Stimulated activated CD8-positive, alpha-beta memory T cell treated with anti-CD3 and anti-CD28 coated beads, Interleukin-15, amount 100 ng/mL, for 4 hours (primary cell): ENCODE data around the gene ARHGEF19.
"Not testable (repeated sequence)": the region's sequence is repeated elsewhere in the genome, so short reads cannot be mapped to it uniquely, and the experiment has no call there.

ENCODE experiments used
- DNase-seq, 2 donors: peaks; one replicate each; pipeline ENCODE4 v3.0.0-alpha.2; 2020; ENCODE audit warnings: low read depth in 2 of 2

ARHGEF19 gene

DNA sequence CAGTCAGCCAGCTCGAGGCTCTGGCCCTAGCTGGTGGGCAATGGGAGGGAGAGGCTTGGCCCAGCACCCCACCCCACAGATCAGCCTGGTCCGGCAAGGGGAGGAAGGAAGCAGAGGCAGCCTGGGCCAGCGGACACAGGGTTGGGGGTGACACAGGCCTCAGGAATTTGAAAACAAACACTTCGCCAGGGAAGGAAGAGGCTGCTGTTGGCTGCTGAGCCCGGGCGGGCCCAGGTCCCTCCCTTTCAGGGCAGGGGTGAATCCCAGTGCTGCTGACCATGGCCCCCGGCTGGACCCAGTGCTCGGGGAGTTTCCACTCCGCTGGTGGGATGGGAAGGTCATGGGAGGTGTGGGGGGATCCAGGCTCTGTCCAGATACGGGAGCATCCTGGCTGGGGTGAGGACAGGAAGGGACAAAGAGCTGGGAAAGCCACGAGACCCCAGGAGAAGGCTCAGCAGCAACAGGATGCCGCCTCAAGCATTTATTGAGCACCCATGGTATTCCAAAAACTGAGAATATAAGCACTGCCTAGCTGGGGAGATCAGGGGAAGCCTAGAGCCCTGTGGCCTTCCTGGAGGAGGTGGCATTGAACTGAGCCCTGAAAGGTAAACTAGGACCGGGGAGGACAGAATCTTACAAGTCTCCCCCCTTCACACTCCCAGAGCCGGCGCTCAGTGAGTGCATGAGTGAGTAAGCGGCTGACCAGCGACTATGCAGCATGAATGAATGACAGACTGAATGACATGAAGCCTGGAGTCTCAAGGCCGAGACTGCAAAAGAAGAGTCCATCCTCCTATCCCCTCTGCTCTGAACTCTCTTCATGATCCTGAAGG is 30.3 kb downstream of the ARHGEF19 start:
- no peak for DNase-seq

DNA sequence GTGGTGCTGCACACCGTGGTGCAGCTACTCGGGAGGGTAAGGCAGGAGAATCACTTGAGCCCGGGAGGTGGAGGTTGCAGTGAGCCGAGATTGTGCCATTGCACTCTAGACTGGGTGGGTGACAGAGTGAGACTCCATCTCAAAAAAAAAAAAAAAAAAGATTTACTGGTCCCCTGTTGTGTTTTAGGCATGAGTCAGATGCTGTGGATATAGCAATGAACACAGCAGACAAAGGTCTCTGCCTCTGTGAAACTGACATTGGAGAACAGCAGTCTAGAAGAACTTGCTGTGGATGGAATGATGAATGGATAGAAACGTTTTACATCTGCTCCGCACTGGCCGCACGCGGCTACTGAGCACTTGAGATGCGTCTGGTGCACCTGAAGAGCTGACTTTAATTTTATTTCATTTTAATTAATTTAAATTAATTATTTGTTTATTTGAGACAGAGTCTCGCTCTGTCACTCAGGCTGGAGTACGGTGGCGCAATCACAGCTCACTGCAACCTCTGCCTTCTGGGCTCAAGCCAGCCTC is 32.1 kb downstream of the ARHGEF19 start:
- DNase-seq: no peak

DNA sequence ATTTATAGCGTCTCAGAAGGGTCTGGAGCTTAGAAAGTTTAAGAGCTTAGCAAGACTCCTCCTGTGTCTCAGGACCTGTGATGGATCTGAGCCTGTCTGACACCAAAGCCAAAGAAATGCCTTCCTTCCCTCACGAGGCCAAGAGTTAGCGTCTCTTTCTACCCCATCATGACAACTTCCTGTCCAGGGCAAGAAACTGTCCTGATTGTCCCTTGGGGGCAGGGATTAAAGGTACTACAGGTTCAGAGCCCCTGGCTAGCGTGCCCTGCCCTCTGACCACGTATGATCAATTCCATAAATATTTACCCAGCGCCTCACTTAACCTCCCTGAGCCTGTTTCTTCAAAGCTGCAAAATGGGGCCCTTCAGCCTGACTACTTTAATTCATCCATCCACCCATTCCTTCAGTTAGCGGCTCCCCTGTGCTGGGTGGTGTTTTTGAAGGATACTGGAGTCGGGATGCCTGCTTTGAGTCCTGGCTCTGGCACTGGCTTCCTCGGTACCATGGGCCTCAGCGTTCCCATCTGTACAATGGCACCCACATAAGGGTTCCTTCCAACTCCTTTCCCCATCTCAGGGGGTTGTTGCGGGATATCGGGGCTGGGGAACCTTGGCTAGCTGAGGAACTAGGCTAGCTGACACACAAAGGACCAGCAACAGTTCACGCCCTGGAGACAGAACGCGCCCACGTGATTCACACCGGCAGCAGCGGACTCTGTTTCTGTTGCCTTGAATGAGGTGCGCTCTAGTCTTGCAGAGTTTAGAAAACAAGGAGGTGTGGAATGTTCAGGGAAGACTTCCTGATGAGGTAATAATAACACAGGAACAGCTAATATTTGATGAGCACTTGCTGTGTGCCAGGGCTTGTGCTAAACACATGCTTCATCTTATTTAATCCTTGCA is 33.6 kb downstream of the ARHGEF19 start:
- no peak for DNase-seq

DNA sequence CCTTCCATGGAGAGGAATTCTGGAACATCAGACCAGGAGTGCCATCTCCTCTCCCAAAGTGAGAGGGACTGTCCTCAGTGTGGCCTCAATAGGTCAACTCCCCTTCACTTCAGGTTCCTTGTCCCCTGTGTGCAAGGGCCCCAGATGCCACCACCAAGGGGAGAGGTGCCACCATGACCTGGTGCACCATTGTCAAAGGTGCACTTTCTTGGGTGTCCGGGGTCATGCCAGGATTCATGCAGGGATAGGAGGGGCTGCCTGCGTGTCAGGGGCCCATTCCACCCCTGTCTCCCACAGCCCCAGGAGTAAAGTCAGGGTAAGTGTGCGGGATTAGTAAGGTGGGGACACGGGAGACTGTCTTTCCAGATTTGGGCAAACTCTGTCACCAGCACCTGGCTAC is 35.1 kb downstream of the ARHGEF19 start:
- DNase-seq: no peak

DNA sequence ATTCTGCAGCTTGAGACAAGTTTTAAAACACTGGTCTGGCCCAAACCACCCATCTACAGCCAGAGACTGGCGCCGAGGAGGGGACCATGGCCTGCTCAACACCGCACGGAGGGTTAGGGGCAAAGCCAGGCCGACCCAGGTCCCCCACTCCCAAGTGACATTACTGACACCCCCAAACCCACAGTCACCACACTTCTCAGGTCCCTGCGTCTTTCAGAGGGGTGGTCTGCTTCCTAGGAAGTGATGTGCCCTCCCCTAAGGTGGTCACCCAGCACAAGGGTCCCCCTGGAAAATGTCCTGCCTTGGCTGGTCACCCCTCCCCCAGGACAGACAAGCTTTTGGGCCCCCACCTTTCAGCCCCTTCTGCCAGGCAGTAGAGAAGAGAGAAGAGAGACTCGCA is 35.8 kb downstream of the ARHGEF19 start:
- no peak for DNase-seq

DNA sequence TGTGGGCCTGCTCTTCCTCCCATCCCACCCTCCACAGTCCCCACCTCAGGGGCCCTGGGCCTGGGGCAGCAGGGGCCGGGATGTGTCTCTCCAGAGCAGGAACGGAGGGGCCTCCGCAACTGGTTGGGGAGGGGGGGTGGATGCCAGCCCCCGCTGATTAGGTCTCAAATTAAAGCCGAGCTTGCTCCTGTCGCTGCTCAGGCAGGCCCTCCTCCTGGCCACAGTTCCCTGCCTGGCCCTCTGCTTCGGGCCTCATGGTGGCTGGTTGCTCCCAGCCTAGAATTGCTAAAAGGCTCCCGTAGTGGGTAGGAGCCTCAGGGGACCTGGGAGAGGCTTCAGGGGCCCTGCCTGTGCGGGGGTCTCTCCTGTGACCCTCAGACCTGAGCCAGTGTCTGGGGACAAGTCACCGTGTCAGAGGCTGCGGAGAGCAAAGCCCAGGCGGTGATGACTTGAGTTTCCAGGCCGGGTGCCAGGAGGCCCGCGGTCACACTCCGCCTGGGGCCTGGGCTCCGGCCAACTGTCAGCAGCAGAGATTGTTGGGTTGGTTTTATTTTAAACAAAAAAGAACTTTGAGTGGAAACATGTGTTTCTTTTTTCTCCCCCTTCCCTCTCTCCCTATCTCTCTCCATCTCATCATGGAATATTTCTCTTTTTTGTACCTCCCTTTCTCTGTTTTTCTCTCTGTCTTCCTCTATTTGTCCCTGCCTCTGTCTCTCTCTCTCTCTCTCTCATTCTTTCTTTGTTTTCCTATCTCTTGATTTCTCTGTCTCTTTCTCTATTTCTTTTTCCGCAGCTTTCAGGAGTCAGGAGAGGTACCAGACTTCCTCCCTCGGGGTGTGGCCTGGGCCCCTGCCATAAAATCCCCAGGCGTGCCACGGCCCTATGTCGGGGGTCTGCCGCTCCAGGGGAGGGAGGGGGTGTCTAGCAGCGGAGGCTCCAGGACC is 36.6 kb downstream of the ARHGEF19 start:
- no peak for DNase-seq

DNA sequence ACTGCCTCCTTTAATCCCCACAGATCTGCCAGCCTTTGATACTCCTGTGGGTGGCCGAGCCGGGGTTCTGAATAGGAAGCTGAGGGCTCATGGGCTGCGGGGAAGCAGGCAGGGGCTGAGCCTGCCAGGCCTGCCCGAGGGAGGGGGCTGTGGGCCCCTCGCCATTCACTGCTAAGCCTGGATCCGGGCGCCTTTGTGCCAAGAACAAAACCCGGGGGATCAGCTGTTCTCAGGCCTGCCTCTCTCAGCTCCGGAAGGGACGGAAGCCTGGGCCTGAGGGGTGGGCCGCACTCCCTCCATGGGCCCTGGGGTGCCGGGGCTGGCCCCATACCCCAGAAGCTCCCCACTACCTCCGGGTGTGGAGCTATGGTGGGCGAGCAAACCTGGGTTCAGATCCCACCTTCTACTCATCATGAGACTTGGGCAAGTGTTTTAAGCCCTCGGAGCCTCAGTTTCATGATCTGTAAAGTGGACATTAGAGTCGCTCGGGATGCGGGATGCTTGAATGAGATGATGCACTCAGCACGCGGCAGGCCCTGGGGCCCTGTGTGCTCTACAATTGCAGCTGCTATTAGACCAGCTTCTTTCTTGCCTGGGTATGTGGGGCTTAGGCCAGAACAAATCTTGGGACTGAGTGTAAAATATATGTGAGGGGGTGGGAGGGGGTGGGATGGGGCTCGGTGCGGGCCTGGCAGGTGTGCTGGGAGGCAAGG is 37.4 kb downstream of the ARHGEF19 start:
- no peak for DNase-seq

DNA sequence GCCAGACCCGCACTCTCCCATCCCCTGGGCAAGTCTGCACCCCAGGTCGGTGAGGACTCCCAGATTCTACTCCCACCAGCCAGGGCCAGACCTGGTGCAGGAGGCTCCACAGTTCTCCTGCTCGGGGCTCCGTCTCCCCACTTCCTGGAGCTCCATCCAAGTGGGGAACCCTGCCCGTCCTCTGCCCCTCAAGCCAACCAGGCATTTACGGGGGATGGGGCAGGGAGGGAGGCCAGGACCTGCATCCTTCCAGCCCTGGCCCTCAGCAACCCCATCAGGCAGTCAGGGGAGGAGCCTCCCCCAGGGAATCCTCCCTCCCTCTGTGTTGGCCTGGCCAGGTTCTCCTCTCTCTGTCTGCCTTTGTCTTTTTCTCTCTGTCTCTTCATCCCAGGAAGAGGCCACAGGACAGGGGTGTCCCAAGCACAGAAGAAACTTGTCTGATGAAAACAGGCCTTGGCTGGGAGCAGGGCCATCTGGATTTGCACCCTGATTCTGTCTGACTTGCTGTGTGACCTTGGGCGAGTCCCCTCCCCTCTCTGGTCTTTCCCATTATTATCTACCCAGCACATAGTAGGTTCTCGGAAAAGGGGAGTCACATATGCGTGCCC is 38.1 kb downstream of the ARHGEF19 start:
- DNase-seq: no peak

DNA sequence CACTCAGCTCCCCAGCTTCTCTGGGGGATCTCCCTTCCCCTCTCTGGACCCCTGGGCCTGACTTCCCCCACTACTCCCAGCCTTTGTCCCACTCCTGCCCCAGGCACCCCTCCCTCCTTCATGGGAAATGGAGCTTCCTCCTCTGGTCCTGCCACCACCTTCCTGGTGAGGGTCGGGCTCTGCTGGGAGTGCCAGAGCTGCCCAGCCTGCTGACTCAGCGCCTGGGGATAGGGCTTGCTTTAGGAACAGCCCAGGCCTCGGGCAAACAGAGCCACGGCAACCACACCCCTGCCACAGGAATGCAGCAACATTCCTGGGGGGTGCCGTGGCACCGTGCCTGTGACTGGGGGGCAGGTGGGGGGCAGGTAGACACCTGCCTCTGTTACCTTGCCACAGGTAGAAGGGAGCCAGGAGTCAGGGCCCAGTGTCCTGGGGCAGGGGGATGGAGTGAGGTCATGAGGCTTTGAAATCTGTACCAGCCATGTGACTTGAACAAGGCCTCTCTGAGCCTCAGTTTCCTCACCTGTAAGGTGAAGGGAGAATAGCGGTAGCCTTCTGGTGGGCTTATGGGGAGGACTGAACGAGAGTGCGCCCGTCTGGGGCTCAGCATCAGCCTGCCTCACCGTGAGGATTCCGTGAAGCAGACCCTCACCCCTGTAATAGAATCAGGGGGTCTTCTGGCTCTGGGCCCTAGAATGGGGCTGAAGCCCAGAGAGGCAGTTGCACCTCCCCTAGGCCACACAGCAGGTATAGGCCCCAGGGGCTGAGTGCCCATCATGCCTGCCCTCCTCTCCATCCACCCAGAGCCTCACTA is 38.8 kb downstream of the ARHGEF19 start:
- no peak for DNase-seq

DNA sequence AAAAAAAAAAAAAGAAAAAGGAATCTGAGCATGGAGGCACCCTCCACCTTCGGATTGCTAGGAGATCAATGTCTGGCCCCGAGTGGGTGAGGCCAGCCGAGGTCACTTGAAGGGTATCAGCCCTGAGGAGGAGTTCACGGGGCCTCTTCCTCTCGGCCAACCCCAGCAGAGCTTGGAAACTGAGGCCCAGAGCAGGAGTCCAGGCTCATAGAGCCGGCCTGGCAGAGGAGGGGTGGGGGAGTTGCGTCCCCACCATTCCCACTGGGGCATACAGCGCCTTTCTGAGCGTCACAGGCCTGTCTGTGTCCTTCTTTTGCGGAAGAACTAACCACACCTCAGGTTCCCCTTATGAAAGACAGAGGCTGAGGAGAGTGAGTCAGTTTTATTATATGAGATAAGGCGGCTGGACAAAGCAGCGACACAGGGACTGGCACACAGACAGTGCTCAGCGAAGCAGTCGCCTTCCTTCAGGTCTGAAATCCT is 39.4 kb downstream of the ARHGEF19 start:
- no peak for DNase-seq

DNA sequence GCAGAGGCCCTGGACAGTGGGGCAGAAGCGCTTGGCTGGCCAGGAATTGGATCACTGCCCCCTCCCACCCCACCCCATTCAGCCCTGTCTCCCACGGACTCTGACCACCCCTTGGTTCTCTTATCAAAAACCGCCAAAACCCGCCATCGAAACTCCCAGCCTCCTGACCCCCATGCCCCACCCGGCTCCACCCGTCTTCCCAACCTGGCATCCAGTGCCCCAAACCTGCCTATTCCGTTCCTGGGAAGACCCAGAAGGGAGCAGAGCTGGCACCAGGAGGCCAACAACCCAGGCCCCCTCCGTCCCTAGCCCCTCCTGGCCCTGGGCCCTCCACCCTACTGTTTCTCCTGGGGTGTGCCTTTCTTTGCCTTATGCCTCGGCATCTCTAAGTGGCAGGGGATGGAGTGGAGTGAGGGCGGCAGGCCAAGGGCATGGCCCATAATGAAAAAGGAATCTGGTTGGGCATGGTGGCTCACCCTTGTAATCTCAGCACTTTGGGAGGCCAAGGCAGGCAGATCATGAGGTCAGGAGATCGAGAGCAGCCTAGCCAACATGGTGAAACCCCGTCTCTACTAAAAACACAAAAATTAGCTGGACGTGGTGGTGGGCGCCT is 40.1 kb downstream of the ARHGEF19 start:
- DNase-seq: no peak

DNA sequence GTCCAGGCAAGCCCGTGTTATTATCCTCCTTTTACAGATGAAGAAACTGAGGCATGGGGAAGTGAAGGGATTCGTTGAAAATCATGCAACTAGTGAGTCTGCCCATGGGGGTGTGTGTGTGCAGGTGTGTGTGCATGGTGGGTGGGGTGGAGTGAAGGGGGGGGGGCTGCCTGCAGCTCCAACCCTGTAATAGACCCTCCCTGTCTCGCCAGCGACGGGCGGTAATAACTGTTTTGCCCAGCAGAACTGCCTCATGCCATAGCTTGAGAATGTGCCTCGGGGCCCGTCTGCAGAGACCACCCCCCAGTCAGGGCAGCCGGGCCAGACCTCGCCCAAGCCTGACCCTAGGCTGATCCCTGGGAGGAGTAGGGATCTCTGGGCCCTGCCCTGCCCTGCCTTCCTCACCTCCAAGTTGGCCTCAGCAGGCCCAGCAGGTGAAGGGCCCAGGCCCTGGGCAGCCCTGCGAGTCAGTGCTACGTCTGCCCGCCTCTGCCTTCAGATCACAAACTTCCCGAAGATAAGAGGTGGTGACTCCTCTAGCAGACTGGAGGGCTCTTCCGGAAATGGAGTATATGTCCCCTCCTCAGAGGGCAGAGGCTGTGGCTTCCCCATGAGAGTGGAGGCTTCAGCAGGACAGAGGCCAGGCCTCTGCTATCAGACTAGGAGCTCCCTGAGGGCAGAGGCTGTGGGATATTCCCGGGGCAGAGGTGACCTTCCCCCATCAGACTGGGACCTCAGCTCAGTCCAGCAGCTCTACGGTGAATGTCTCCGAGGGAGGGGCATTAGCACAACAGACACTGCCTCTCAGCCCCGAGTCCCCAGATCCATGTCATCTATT is 40.9 kb downstream of the ARHGEF19 start:
- DNase-seq: no peak

DNA sequence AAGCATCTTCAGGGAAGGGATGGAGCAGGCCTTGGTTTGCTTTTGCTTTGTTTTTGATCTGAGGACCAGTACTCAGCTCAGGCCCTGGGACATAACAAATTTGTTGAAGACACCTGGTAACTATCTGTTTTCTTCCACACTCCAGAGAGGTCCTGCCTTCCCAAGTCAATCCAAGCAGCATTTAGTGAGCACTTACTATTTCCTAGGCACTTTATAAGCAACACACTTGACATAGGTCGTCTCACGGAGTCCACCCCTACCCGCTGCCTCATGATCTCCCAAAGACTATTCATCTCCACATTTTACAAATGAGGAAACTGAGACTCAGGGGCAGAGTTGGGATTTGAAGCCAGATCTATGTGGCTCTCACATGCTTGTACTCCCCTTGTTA is 42.2 kb downstream of the ARHGEF19 start:
- no peak for DNase-seq

DNA sequence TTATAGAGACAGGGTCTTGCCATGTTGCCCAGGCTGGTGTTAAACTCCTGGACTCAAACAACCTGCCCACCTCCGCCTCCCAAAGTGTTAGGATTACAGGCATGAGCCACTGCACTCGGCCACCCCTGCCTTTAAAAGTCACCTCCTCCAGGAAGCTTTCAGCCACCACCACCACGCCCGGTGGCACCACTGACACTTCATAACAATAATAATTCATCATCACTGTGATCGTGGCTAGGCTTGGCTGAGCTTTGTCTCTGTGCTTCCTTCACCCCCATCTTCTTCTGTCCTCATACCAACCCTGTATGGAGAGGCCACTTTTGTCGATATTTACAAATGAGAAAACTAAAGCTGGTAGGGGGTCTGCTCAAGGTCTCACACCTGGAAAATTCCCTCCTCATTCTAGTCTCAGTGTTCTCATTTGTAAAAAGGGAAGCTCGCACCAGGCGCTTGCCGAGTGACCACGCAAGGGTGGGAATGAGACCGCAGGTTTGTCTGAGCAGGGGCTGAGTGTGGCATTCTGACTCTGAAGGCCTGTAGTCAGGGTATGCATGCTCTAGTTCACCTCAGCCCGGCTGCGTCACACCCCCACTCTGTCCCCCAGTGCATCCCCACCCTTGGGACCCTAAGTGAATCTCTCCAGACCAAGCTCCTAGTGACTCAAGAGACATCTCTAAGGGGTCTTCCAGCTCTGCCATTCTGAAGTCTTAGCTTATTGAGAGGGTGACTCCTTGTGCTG is 43.7 kb downstream of the ARHGEF19 start:
- DNase-seq: no peak

DNA sequence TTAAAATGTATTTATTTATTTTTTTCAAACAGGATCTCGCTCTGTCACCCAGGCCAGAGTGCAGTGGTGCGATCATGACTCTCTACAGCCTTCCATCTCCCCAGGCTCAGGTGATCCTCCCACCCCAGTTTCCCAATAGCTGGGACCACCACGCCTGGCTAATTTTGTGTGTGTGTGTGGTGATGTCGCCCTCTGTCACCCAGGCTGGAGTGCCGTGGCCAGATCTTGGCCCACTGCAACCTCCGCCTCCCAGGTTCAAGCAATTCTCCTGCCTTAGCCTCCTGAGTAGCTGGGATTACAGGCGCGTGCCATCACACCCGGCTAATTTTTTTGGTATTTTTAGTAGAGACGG is 44.3 kb downstream of the ARHGEF19 start:
- not testable (repeated sequence) for DNase-seq

DNA sequence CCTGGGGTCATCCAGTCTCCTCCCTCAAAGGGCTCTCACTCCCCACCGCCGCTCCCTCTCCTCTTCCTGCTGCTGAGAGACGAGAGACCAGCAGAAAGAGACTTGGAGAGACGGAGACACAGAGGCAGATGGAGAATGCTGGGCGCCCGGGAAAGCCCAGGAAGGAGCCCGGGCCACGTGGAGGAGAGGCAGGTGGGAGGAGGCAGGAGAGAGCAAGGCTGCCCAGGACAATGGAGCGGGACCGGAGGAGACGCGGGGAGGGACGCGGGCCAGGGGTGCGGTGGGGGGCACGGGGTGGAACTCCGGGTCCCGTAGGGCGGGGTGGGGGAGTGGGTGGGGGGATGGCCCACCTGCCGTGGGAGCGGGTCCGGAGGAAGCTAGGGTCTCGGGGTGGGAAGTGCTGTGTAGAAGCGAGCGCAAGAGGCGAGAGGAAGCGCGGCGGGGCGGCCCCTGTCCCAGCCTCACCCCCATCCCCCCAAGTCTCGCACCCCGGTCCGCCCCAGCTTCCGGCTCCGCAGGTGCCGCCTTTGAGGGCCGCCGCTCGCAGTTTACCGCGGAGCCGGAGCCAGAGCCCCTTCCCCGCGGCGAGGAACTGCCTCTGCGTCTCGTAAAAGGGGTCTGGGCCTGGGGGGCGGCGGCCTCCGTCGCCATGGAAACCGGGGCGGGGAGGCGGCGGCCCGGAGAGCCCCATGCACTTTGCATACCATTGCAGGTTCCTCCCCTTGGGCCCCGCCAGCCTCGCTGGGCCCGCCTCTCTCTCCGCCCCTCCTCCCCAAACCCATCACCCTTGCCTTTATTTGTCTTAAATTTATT is 44.9 kb downstream of the ARHGEF19 start:
- DNase-seq: peak in 1 of 2 donors; percentile 35

DNA sequence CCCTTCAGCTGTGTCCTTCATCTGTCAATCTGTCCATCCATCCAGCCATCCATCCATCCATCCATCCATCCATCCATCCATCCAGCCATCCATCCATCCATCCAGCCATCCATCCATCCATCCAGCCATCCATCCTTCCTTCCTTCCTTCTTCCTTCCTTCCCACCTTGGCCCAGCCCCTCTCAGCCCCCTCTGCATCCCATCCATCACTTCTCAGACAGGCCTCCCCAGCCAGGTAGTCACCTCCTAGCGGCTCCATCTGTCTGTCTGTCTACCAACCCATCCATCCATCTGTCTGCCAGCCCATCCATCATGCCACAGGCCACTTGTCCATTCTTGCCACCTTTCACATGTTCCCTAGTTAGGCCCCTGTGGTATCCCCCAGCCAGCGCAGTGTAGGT is 46.3 kb downstream of the ARHGEF19 start:
- no peak for DNase-seq
